HG03575 (cell line): ENCODE data around the gene MIEF1.

ENCODE experiments used
- ATAC-seq: cut with Tn5 transposase; IDR thresholded peaks from one replicate; pipeline ENCODE4 v1.9.1; 2021; ENCODE audit not compliant: unreplicated experiment, insufficient number of reproducible peaks, low FRiP score; ENCODE audit errors: extremely low read depth

Gene MIEF1

GRCh38 chr22:39543095-39543494 lies 41.0 kb downstream of the MIEF1 start:
- no peak for ATAC-seq

- ATAC-seq = no peak
These were observed 43.6 kb downstream of the MIEF1 start for GRCh38 chr22:39545386-39546365.

- ATAC-seq = no peak
These were observed 44.9 kb downstream of the MIEF1 start for GRCh38 chr22:39546889-39547586.

- no peak for ATAC-seq
These were observed 45.5 kb downstream of the MIEF1 start for GRCh38 chr22:39547587-39547947.

GRCh38 chr22:39553429-39553828 lies 51.3 kb downstream of the MIEF1 start:
- ATAC-seq = no peak

GRCh38 chr22:39554151-39554550 lies 52.1 kb downstream of the MIEF1 start:
- ATAC-seq = no peak

GRCh38 chr22:39556970-39557841 lies 55.1 kb downstream of the MIEF1 start:
- ATAC-seq = no peak

- ATAC-seq = no peak
These were observed 56.2 kb downstream of the MIEF1 start for GRCh38 chr22:39558254-39558727.

GRCh38 chr22:39558950-39559349 lies 56.9 kb downstream of the MIEF1 start:
- no peak for ATAC-seq

GRCh38 chr22:39559456-39560105 lies 57.5 kb downstream of the MIEF1 start:
- ATAC-seq = no peak

- no peak for ATAC-seq
These were observed 58.0 kb downstream of the MIEF1 start for GRCh38 chr22:39560127-39560526.

GRCh38 chr22:39562839-39563489 lies 60.9 kb downstream of the MIEF1 start:
- no peak for ATAC-seq

GRCh38 chr22:39563571-39564428 lies 61.7 kb downstream of the MIEF1 start:
- no peak for ATAC-seq

GRCh38 chr22:39565414-39565944 lies 63.4 kb downstream of the MIEF1 start:
- no peak for ATAC-seq

- ATAC-seq = no peak
These were observed 65.3 kb downstream of the MIEF1 start for GRCh38 chr22:39567135-39567946.
